GM20431 (cell line): ENCODE data around the gene SUMF1.

Experiments
- in situ Hi-C: fragments of 300-500 bp; cut with MseI, MboI; formaldehyde crosslinking; loops from one replicate; pipeline ENCODE4 v1.15.0; 2020; ENCODE audit warnings: low sequenced_read_pairs; ENCODE audit not compliant: unreplicated experiment

The SUMF1 gene

GRCh38 chr3:4419920-4420319 lies 47.1 kb downstream of the SUMF1 start:
- in situ Hi-C loops: no loop called here

- in situ Hi-C loops: no loop called here
These were observed 47.7 kb downstream of the SUMF1 start for GRCh38 chr3:4419386-4419785.

GRCh38 chr3:4418156-4418555 lies 48.9 kb downstream of the SUMF1 start:
- in situ Hi-C loops: no loop called here

- in situ Hi-C loops: no loop called here
These were observed 49.6 kb downstream of the SUMF1 start for GRCh38 chr3:4417449-4417848.

GRCh38 chr3:4416961-4417360 lies 50.1 kb downstream of the SUMF1 start:
- in situ Hi-C loops: no loop called here

DNA sequence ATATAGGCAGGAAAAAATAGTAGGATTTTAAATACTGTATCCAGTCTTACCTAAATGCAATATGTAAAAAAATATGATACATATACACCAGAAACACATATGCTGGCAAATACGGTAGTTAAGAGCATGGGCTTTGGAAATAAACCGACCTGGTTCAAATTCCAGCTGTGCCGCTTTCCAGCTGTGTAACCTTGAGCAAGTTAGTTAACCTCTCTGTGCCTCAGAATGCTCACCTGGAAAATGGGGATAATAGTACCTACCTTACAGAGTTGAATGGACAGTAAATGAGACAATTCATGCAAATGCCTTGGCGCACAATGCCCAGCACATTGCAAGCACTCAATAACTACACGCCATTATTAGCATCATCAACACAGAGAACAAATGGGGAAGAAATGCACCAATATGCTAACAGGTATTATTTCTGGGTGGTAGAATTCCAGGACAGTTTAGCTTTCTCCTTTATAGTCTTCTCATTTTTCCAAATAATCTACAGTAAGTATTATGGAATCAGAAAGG lies 50.6 kb downstream of the SUMF1 start:
- in situ Hi-C loops: no loop called here

DNA sequence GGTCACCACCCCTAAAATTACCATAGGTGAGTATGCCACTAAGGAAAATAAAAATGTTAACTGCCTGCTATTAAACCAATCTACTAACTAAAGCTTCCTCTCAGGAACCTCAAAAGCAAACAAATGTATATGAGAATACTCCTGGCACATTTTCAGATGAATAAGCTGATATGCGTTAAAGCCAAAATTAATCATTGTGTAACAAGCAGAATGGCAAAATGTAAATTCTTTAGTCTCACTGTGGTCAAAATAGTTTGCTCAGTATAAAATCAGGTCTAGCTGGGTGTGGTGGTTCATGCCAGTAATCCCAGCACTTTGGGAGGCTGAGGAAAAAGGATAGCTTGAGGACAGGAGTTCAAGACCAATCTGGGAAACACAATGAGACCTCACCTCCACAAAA lies 53.6 kb downstream of the SUMF1 start:
- in situ Hi-C loops: no loop called here

- in situ Hi-C loops: no loop called here
These were observed 55.2 kb downstream of the SUMF1 start for GRCh38 chr3:4411833-4412232.

- in situ Hi-C loops: no loop called here
These were observed 55.8 kb downstream of the SUMF1 start for GRCh38 chr3:4411236-4411635.

GRCh38 chr3:4410606-4411005 lies 56.5 kb downstream of the SUMF1 start:
- in situ Hi-C loops: no loop called here

- in situ Hi-C loops: no loop called here
These were observed 57.0 kb downstream of the SUMF1 start for GRCh38 chr3:4409971-4410573.

GRCh38 chr3:4409415-4409814 lies 57.7 kb downstream of the SUMF1 start:
- in situ Hi-C loops: no loop called here

DNA sequence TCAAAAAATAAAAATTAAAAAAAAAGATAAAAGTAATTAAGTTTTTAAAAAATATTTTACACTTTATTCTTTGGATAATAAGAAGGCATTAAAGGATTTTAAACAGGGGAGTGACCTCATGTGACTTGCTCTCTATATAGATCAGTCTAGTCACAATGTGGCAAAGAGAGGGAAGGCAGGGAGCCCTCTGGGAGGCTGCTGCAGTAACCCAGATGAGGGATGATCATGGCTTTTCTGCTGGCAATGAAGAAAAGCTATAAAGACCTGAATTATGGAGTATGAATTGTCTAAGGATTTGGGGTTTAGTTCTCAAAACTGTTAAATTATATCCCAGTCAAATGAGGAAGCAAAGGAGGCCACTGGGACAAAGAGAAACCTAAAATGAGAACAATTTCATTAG lies 58.1 kb downstream of the SUMF1 start:
- in situ Hi-C loops: no loop called here

- in situ Hi-C loops: no loop called here
These were observed 59.1 kb downstream of the SUMF1 start for GRCh38 chr3:4407941-4408340.

GRCh38 chr3:4406746-4407568 lies 60.1 kb downstream of the SUMF1 start:
- in situ Hi-C loops: no loop called here

- in situ Hi-C loops: no loop called here
These were observed 62.2 kb downstream of the SUMF1 start for GRCh38 chr3:4404881-4405280.

DNA sequence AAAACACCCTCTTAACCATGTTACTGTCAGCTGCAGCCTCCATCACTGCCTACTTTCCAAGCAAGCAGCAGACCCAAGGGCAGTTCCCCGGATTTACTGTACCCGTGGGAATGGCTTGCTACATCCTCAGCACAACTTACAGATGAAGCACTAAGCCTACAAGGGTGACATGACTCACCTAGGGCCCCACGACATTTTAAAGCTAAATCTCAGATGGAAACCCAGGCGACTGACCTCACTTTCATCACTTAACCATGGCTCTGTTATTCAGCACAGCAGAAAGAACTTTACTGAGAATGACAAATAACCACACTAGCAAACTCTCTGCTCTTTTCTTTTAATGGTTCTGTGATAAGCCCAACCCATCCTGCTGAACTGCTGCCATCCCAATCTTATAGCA lies 65.6 kb downstream of the SUMF1 start:
- in situ Hi-C loops: no loop called here

GRCh38 chr3:4399476-4399875 lies 67.6 kb downstream of the SUMF1 start:
- in situ Hi-C loops: no loop called here

DNA sequence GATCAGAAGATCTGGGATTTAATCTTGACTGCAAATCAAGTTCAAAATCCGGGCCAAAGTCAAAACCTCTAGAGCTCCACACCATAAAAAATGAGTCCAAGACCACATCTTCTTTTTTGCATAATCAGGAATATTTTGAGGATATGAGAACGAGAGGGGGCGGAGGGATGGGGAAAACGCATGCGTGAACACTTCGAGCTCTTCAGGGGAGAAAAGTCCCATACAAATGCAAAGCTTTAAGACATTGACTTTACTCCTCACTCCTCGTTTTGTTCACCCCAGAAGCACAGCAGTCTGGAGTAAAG lies 68.2 kb downstream of the SUMF1 start:
- in situ Hi-C loops: no loop called here

GRCh38 chr3:4398120-4398940 lies 68.7 kb downstream of the SUMF1 start:
- in situ Hi-C loops: no loop called here

GRCh38 chr3:4397466-4397865 lies 69.6 kb downstream of the SUMF1 start:
- in situ Hi-C loops: no loop called here
